Measurements from ENCODE around the gene CXCL8. TPM values are rescaled to one million over a fixed set of nuclear protein-coding genes. Genes with fewer than 3 reads are reported as not detected.
A peak's percentile ranks its signal among the peaks of the same experiment; 100 is the strongest.

The CXCL8 gene
- total RNA-seq, 1 donor from 2014 or later, result not detected

DNA sequence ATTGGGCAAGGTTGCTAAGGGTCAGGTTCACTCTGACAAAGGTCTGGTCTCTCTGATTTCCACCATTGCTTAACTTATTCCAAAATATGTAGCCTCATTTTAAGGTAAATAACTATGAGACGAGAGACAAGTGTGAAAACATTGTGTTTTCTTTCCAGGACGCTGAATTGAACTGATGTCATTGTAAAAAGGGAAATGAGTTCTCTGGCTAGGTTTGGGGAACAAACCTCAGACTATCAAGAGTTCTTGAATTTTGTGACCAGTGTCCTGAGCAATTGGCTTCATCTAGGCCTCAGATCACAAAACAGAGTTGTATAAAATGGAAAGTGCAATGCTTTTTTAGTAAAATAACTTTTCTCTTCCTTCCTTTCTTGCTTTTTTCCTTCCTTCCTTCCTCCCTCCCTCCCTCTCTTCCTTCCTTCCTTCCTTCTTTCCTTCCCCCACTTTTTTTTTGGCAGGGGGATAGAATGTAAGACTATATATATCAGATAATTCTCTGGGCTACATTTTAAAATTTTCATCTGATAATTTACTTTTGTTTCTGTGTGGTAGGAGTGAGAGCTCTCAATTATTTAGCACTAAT, 30.8 kb upstream of the CXCL8 start:
- H3K4me1 Mint-ChIP-seq, result peaks cover 8% of the 10 kb centered on the region

DNA sequence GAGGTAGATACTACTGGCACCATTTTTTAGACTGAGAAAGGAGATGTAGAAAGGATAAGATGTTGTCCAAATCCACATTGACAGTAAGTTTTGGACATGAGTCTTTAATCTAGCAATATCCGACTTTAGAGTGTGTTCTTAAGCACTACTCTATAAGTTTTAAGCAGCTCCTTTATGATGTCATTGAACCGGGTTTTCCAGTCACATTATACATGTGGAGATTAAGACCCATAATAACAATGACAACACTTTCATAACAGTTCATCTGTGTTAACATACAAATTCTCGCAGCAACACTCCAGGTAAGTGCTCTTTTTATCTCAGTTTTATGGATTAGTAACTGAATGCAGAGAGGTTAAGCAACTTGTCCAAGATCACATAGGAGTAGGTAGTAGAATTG, 30.3 kb upstream of the CXCL8 start:
- H3K4me3 ChIP-seq, result no peak overlapping the region
- no peak for DNase-seq (ENCODE audit: low spot score)
- no peaks in the 10 kb centered on the region for H3K27me3 ChIP-seq
- no peak overlapping the region for H3K4me3 Mint-ChIP-seq
- no peak overlapping the region for H3K27ac ChIP-seq
- no peak overlapping the region for H2AFZ ChIP-seq (replicated peaks)
- TF ChIP-seq EZH2phosphoT487 (IDR thresholded peaks at IDR 0.05) (no peak), EZH2 (IDR thresholded peaks at IDR 0.05) (no peak)
- TF ChIP-seq, protein P1, sequence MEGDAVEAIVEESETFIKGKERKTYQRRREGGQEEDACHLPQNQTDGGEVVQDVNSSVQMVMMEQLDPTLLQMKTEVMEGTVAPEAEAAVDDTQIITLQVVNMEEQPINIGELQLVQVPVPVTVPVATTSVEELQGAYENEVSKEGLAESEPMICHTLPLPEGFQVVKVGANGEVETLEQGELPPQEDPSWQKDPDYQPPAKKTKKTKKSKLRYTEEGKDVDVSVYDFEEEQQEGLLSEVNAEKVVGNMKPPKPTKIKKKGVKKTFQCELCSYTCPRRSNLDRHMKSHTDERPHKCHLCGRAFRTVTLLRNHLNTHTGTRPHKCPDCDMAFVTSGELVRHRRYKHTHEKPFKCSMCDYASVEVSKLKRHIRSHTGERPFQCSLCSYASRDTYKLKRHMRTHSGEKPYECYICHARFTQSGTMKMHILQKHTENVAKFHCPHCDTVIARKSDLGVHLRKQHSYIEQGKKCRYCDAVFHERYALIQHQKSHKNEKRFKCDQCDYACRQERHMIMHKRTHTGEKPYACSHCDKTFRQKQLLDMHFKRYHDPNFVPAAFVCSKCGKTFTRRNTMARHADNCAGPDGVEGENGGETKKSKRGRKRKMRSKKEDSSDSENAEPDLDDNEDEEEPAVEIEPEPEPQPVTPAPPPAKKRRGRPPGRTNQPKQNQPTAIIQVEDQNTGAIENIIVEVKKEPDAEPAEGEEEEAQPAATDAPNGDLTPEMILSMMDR (IDR thresholded peaks at IDR 0.05), result no peak
- no peaks in the 10 kb centered on the region for H3K36me3 Mint-ChIP-seq
- H3K4me2 ChIP-seq, result no peak overlapping the region
- no peaks in the 10 kb centered on the region for H3K4me1 ChIP-seq
- no peak overlapping the region for H3K9ac ChIP-seq
- H3K9me3 Mint-ChIP-seq, result no peaks in the 10 kb centered on the region
- no peaks in the 10 kb centered on the region for H3F3A ChIP-seq (ENCODE audit: low read depth)
- H3K79me2 ChIP-seq (ENCODE audit: low read depth), result no peaks in the 10 kb centered on the region
- H3K9me3 ChIP-seq (ENCODE audit: low read depth), result no peaks in the 10 kb centered on the region
- H3K27ac Mint-ChIP-seq, result no peak overlapping the region
- H3K27me3 Mint-ChIP-seq (ENCODE audit: insufficient read depth, low read depth), result no peaks in the 10 kb centered on the region
- H4K20me1 ChIP-seq (ENCODE audit: low read depth), result no peaks in the 10 kb centered on the region
- H3K36me3 ChIP-seq, result no peaks in the 10 kb centered on the region
- H3K4me1 Mint-ChIP-seq, result peaks cover 2% of the 10 kb centered on the region

More for the DNA sequence above, 30.8 kb upstream of the CXCL8 start:
- Histone ChIP-seq H3K9ac (no peak overlapping the region), H2AFZ (replicated peaks) (no peak overlapping the region), H3K4me1 (no peaks in the 10 kb centered on the region), H3F3A (ENCODE audit: low read depth) (no peaks in the 10 kb centered on the region), H3K4me2 (no peak overlapping the region), H3K27ac (no peak overlapping the region), H3K4me3 (no peak overlapping the region), H4K20me1 (ENCODE audit: low read depth) (no peaks in the 10 kb centered on the region), H3K9me3 (ENCODE audit: low read depth) (no peaks in the 10 kb centered on the region), H3K79me2 (ENCODE audit: low read depth) (no peaks in the 10 kb centered on the region), H3K27me3 (no peaks in the 10 kb centered on the region), H3K36me3 (no peaks in the 10 kb centered on the region)
- DNase-seq (ENCODE audit: low spot score), result no peak
- TF ChIP-seq, protein P1 (IDR thresholded peaks at IDR 0.05), result no peak
- no peak for TF ChIP-seq EZH2phosphoT487 (IDR thresholded peaks at IDR 0.05)
- TF ChIP-seq EZH2 (IDR thresholded peaks at IDR 0.05), result no peak
- H3K27ac Mint-ChIP-seq, result no peak overlapping the region
- no peaks in the 10 kb centered on the region for H3K36me3 Mint-ChIP-seq
- H3K27me3 Mint-ChIP-seq (ENCODE audit: insufficient read depth, low read depth), result no peaks in the 10 kb centered on the region
- no peak overlapping the region for H3K4me3 Mint-ChIP-seq
- no peaks in the 10 kb centered on the region for H3K9me3 Mint-ChIP-seq

DNA sequence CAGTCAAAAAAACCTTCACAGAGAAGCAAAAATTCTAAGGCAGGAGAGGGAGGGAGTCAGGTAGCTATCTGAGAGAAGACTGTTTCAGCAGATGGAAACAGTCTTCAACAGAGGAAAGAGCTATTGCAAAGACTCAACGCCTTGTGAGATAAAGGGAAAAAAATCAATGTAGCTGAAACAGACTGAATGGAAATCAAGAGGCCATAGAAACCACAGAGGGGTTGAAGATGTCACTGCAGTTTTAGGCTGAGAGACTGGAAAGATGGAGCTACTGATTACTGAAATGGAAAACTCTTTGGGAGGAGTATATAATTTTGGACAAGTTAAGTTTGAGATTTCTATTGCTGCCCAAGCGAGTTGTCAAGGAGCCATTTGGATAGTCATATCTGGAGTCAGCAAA, 28.4 kb upstream of the CXCL8 start:
- no peaks in the 10 kb centered on the region for H3F3A ChIP-seq (ENCODE audit: low read depth)
- Mint-ChIP-seq H3K27ac (no peak overlapping the region), H3K4me1 (no peaks in the 10 kb centered on the region), H3K36me3 (no peaks in the 10 kb centered on the region), H3K27me3 (ENCODE audit: insufficient read depth, low read depth) (no peaks in the 10 kb centered on the region), H3K9me3 (no peaks in the 10 kb centered on the region), H3K4me3 (no peak overlapping the region)
- H3K36me3 ChIP-seq, result no peaks in the 10 kb centered on the region
- H3K9ac ChIP-seq, result no peak overlapping the region
- no peaks in the 10 kb centered on the region for H3K79me2 ChIP-seq (ENCODE audit: low read depth)
- no peak for TF ChIP-seq EZH2 (IDR thresholded peaks at IDR 0.05)
- no peak for TF ChIP-seq EZH2phosphoT487 (IDR thresholded peaks at IDR 0.05)
- TF ChIP-seq, protein P1 (IDR thresholded peaks at IDR 0.05), result no peak
- H3K27ac ChIP-seq, result no peak overlapping the region
- H3K4me2 ChIP-seq, result no peak overlapping the region
- H3K9me3 ChIP-seq (ENCODE audit: low read depth), result no peaks in the 10 kb centered on the region
- H4K20me1 ChIP-seq (ENCODE audit: low read depth), result no peaks in the 10 kb centered on the region
- H3K27me3 ChIP-seq, result no peaks in the 10 kb centered on the region
- no peak overlapping the region for H3K4me3 ChIP-seq
- DNase-seq (ENCODE audit: low spot score), result no peak
- no peaks in the 10 kb centered on the region for H3K4me1 ChIP-seq
- peak overlapping the region; percentile 9 for H2AFZ ChIP-seq (replicated peaks)

All from neural progenitor cell (in vitro differentiated cells).